Gastrocnemius medialis (tissue), 4 donors: Measurements from ENCODE around the gene GSTA4. TPM values are rescaled to one million over a fixed set of nuclear protein-coding genes. Genes with fewer than 3 reads are reported as not detected.
"Not testable (repeated sequence)": the region's sequence is repeated elsewhere in the genome, so short reads cannot be mapped to it uniquely, and the experiment has no call there.

ENCODE experiments used
- ATAC-seq, 2 donors: fragments of 150-250 bp; one replicate each; pipeline ENCODE4 v1.9.1; 2016
- DNase-seq, 2 donors: peaks; one replicate each; pipeline ENCODE4 v3.0.0-alpha.2; 2019
- H3K27ac ChIP-seq, 4 donors: fragments of 200-600 bp; sonication (generic); 1 replicate in 1 of 4; 2 replicates in 3 of 4; pipeline ENCODE4 v1.5.1; 2016 to 2018; ENCODE audit warnings: mild to moderate bottlenecking in 2 of 4, moderate library complexity in 1 of 4
- H3K27me3 ChIP-seq, 3 donors: fragments of 200-600 bp; sonication (generic) in 2 of 3; 1 replicate in 1 of 3; 2 replicates in 2 of 3; pipeline versions ENCODE4 v1.5.1 to v1.6.0; 2016 to 2019; ENCODE audit warnings: mild to moderate bottlenecking in 1 of 3, moderate library complexity in 1 of 3
- H3K36me3 ChIP-seq, 2 donors: fragments of 200-600 bp; sonication (generic) in 1 of 2; one replicate each; pipeline ENCODE4 v1.5.1; 2017 to 2018
- H3K4me1 ChIP-seq, 2 donors: fragments of 200-600 bp; sonication (generic) in 1 of 2; one replicate each; pipeline ENCODE4 v1.5.1; 2016 to 2017; ENCODE audit warnings: mild to moderate bottlenecking in 2 of 2
- H3K4me3 ChIP-seq, 4 donors: fragments of 200-600 bp; sonication (generic) in 3 of 4; 1 replicate in 1 of 4; 2 replicates in 3 of 4; pipeline ENCODE4 v1.5.1; 2016 to 2019; ENCODE audit warnings: mild to moderate bottlenecking in 2 of 4
- H3K9me3 ChIP-seq, 3 donors: fragments of 200-600 bp; sonication (generic) in 2 of 3; 1 replicate in 1 of 3; 2 replicates in 2 of 3; pipeline ENCODE4 v1.5.1; 2016 to 2019
- CTCF ChIP-seq, 5 experiments: fragments of 450-650 bp in 3 of 5; fragments of 200-600 bp in 2 of 5; sonication (generic) in 2 of 5; IDR thresholded peaks in 4 of 5; conservative IDR thresholded peaks in 1 of 5; 1 replicate in 4 of 5; 2 replicates in 1 of 5; pipeline ENCODE4 v1.5.1; 2016 to 2019; ENCODE audit warnings: antibody characterized with exemption in 5 of 5, mild to moderate bottlenecking in 3 of 5, moderate library complexity in 3 of 5
- POLR2A ChIP-seq, 2 donors: fragments of 450-650 bp; IDR thresholded peaks; one replicate each; pipeline ENCODE4 v1.6.1; 2017; ENCODE audit warnings: antibody characterized with exemption in 2 of 2, mild to moderate bottlenecking in 2 of 2, moderate library complexity in 2 of 2
- in situ Hi-C, 4 donors: fragments of 200-750 bp; cut with MboI; loops; one replicate each; pipeline versions ENCODE4 v1.15.0 to v1.8.0; 2017; ENCODE audit warnings: low sequenced_read_pairs in 4 of 4
- intact Hi-C: fragments of 100-400 bp; cut with DNase I; formaldehyde crosslinking; loops from one replicate; pipeline ENCODE4 v1.15.1; 2023; ENCODE audit warnings: low total_unique reads
- total RNA-seq, 4 donors: library from RNA; depleted of rRNA; stranded (reverse); fragments of >200 nt; gene quantifications; one replicate each; pipeline versions ENCODE4 v1.1.0 to v1.2.3, GENCODE V29; 2016

Gene GSTA4
- total RNA-seq, result 10 to 100 TPM in 2 of 4 donors, 1 to 10 TPM in 2; 3.5 to 11.6 (median 10.0) TPM

GRCh38 chr6:52995089-52995912 lies at the start of gene GSTA4:
Gene GSTA4, minus strand, starts transcription at chr6:52995284. Its CDS starts 1,041 bp downstream, at chr6:52994243.
- peak; percentile 96 to 97 for DNase-seq
- in situ Hi-C loops (loop anchor here in 2 of 4 donors (10.0 to 25.0 kb wide), 2 partner anchors 550 to 583 kb away; partner anchors contain the start of genes EFHC1 (in 2 of the 2) and GCLC (in 1 of the 2)), intact Hi-C loops (loop anchor here (1.0 to 10.0 kb wide), 8 partner anchors 70 to 730 kb away; partner anchors contain the start of genes EFHC1, FBXO9, GCLC and KLHL31)

GRCh38 chr6:53044572-53044971 lies 49.5 kb upstream of the GSTA4 start:
- no peak overlapping the region for H3K27ac ChIP-seq
- peaks cover 29 to 35% of the 10 kb centered on the region in 2 donors for H3K4me1 ChIP-seq
- H3K36me3 ChIP-seq, result peaks cover 0 to 16% of the 10 kb centered on the region in 2 donors
- H3K4me3 ChIP-seq, result no peak overlapping the region
- intact Hi-C loops (no loop called here), in situ Hi-C loops (no loop called here)
- no peak for ATAC-seq
- H3K27me3 ChIP-seq, result no peaks in the 10 kb centered on the region
- TF ChIP-seq POLR2A (IDR thresholded peaks at IDR 0.05), result no peak
- no peak for TF ChIP-seq CTCF (IDR thresholded peaks at IDR 0.05 in 4 of 5, conservative IDR thresholded peaks at IDR 0.05 in 1 of 5)
- DNase-seq, result no peak
- H3K9me3 ChIP-seq, result no peaks in the 10 kb centered on the region

More at GRCh38 chr6:52995089-52995912, at the start of gene GSTA4:
- not testable (repeated sequence) for H3K27me3 ChIP-seq, H3K9me3 ChIP-seq, H3K36me3 ChIP-seq
- H3K27ac ChIP-seq, result peak within 1 kb of the TSS; percentile 85 to 93 (median 92)
- ATAC-seq, result peak; percentile 96 to 97
- TF ChIP-seq POLR2A (IDR thresholded peaks at IDR 0.05) (peak; percentile 72 to 83), CTCF (IDR thresholded peaks at IDR 0.05 in 4 of 5, conservative IDR thresholded peaks at IDR 0.05 in 1 of 5) (peak; percentile 53 to 80 (median 70))
- peaks cover 10 to 16% of the 10 kb centered on the region in 2 donors for H3K4me1 ChIP-seq
- peak within 1 kb of the TSS; percentile 70 to 88 (median 85) for H3K4me3 ChIP-seq

GRCh38 chr6:53044071-53044470 lies 49.0 kb upstream of the GSTA4 start:
- TF ChIP-seq CTCF (IDR thresholded peaks at IDR 0.05 in 4 of 5, conservative IDR thresholded peaks at IDR 0.05 in 1 of 5) (no peak), POLR2A (IDR thresholded peaks at IDR 0.05) (no peak)
- ATAC-seq, result no peak
- Histone ChIP-seq H3K4me1 (peaks cover 29 to 35% of the 10 kb centered on the region in 2 donors), H3K27me3 (no peaks in the 10 kb centered on the region), H3K4me3 (no peak overlapping the region), H3K36me3 (peaks cover 0 to 21% of the 10 kb centered on the region in 2 donors), H3K9me3 (no peaks in the 10 kb centered on the region), H3K27ac (peak overlapping the region in 2 of 4 donors; percentile 39 to 46)
- intact Hi-C loops (no loop called here), in situ Hi-C loops (no loop called here)
- DNase-seq, result no peak

GRCh38 chr6:53043581-53043980 lies 48.5 kb upstream of the GSTA4 start:
- intact Hi-C loops, result no loop called here

More at GRCh38 chr6:53043581-53043980, 48.5 kb upstream of the GSTA4 start:
- ATAC-seq (no peak), DNase-seq (no peak)
- Histone ChIP-seq H3K4me1 (peaks cover 29 to 35% of the 10 kb centered on the region in 2 donors), H3K36me3 (peaks cover 0 to 25% of the 10 kb centered on the region in 2 donors), H3K27ac (peak overlapping the region in 3 of 4 donors; percentile 7 to 46 (median 39)), H3K4me3 (no peak overlapping the region), H3K9me3 (no peaks in the 10 kb centered on the region), H3K27me3 (no peaks in the 10 kb centered on the region)
- in situ Hi-C loops, result no loop called here
- TF ChIP-seq POLR2A (IDR thresholded peaks at IDR 0.05) (no peak), CTCF (IDR thresholded peaks at IDR 0.05 in 4 of 5, conservative IDR thresholded peaks at IDR 0.05 in 1 of 5) (no peak)
